Adrenal gland (tissue), 12 donors: ENCODE measurements around the gene FLVCR2. TPM values are rescaled to one million over a fixed set of nuclear protein-coding genes. Genes with fewer than 3 reads are reported as not detected.
A peak's percentile ranks its signal among the peaks of the same experiment; 100 is the strongest.

Experiments used
- DNase-seq, 7 donors: peaks; one replicate each; pipeline ENCODE4 v3.0.0-alpha.2; 2019 to 2020
- H3K27ac ChIP-seq, 5 donors: fragments of 200-600 bp; sonication (generic) in 4 of 5; 1 replicate in 3 of 5; 2 replicates in 2 of 5; pipeline versions ENCODE4 v1.5.1 to v1.8.0; 2016 to 2020; ENCODE audit warnings: mild to moderate bottlenecking in 1 of 5
- H3K27me3 ChIP-seq: fragments of 200-600 bp; 2 replicates; pipeline ENCODE4 v1.8.0; 2021
- H3K36me3 ChIP-seq, 2 donors: fragments of 200-600 bp; replicated peaks in 1 of 2; 1 replicate in 1 of 2; 2 replicates in 1 of 2; pipeline versions ENCODE4 v1.5.1 to v1.8.0; 2018 to 2022
- H3K4me1 ChIP-seq, 2 donors: fragments of 200-600 bp; replicated peaks in 1 of 2; 1 replicate in 1 of 2; 2 replicates in 1 of 2; pipeline versions ENCODE4 v1.5.1 to v1.8.0; 2018 to 2021
- H3K4me3 ChIP-seq, 4 donors: fragments of 200-600 bp; sonication (generic) in 3 of 4; one replicate each; pipeline ENCODE4 v1.5.1; 2016 to 2018
- H3K9me3 ChIP-seq, 3 donors: fragments of 200-600 bp; sonication (generic) in 1 of 3; replicated peaks in 1 of 3; 1 replicate in 2 of 3; 2 replicates in 1 of 3; pipeline versions ENCODE4 v1.5.1 to v1.8.0; 2016 to 2021
- POLR2A ChIP-seq, 2 donors: fragments of 450-650 bp; IDR thresholded peaks; one replicate each; pipeline ENCODE4 v1.6.1; 2017; ENCODE audit warnings: antibody characterized with exemption in 2 of 2, mild to moderate bottlenecking in 2 of 2, moderate library complexity in 1 of 2
- WGBS, 4 donors: extraction: QIAGEN DNeasy Blood & Tissue Kit in 2 of 4; methylation state at CpG; one replicate each; pipeline versions ENCODE4 v1.1.5 to v1.1.7; 2013 to 2017; 5-methylcytosine and 5-hydroxymethylcytosine counted together
- intact Hi-C, 2 donors: fragments of 100-400 bp; cut with DNase I; formaldehyde crosslinking; loops; one replicate each; pipeline versions ENCODE4 v1.14.1 to v1.15.0; 2022 to 2023
- polyA plus RNA-seq, 3 donors: library from polyadenylated mRNA; stranded (reverse); fragments of 200-250 nt in 2 of 3; fragments of 350-450 nt in 1 of 3; fragmentation: Illumina TruSeq in 1 of 3; extraction: RNeasy Lipid Tissue Mini Kit (QIAGEN cat#74804) in 1 of 3; gene quantifications; one replicate each; pipeline ENCODE4 v1.2.3, GENCODE V29; 2013 to 2014
- total RNA-seq, 9 donors: library from RNA; depleted of rRNA in 4 of 9; stranded (reverse); fragments of >200 nt in 4 of 9; fragments of 120-200 nt in 1 of 9; fragmentation: NEBNext Ultra II Directional in 1 of 9; extraction: Animal tissue kit (Norgen Biotek cat#: 25700) in 1 of 9; gene quantifications; one replicate each; pipeline versions ENCODE4 v1.1.0 to v1.2.4, GENCODE V29; 2013 to 2023
- TF ChIP-seq, protein P1 (sequence below), 6 experiments: fragments of 450-650 bp in 4 of 6; fragments of 200-600 bp in 2 of 6; sonication (generic) in 1 of 6; IDR thresholded peaks; 1 replicate in 5 of 6; 2 replicates in 1 of 6; pipeline versions ENCODE4 v1.5.1 to v1.8.0; 2016 to 2021; ENCODE audit warnings: antibody characterized with exemption in 6 of 6, mild to moderate bottlenecking in 2 of 6, moderate library complexity in 1 of 6
- donor health status: healthy with polysubstance abuse.
- donor health status: Bipolar disorder and iron deficiency.
- donor health status: DM: yes; HTN: yes; CAD: no.
- donor health status: DM: no; HTN: no; CAD: no.
- donor health status: DM: no; HTN: no; CAD: no.
- donor health status: DM: yes; HTN: yes; CAD: no.

Gene FLVCR2
- total and polyA plus RNA-seq, 12 donors = 8.8 to 428 (median 25.4) TPM

DNA sequence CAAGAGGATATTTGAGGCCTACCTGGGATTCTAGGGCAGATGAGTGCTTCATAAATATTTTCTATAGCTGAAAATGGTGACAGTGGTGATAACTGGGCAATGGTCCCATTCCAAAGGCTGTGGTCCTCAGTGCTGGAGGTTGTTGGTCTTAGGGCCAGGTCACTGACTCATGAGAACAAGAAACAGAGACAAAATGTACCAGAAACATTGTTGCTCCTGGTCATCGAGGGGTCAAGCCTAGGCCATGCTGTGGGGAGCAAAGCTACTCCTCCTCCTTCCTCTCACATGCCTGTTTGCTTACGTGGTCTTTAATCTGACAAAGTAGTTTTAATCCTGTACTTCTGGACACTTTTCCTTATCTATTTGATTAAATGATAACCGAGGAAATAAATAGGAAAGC, 48.4 kb downstream of the FLVCR2 start:
- H3K4me3 ChIP-seq = no peak overlapping the region
- peaks cover 0 to 4% of the 10 kb centered on the region in 2 donors for H3K4me1 ChIP-seq
- peak overlapping the region in 3 of 5 donors; percentile 18 to 85 (median 52) for H3K27ac ChIP-seq
- no peaks in the 10 kb centered on the region for H3K27me3 ChIP-seq
- DNase-seq = peak in 6 of 7 donors; percentile 32 to 75 (median 46)
- no peaks in the 10 kb centered on the region for H3K9me3 ChIP-seq
- H3K36me3 ChIP-seq = no peaks in the 10 kb centered on the region
- WGBS, 4 donors = 54 to 69% (median 65%) methylated on average over 3 of the region's 3 CpGs
- TF ChIP-seq, protein P1, sequence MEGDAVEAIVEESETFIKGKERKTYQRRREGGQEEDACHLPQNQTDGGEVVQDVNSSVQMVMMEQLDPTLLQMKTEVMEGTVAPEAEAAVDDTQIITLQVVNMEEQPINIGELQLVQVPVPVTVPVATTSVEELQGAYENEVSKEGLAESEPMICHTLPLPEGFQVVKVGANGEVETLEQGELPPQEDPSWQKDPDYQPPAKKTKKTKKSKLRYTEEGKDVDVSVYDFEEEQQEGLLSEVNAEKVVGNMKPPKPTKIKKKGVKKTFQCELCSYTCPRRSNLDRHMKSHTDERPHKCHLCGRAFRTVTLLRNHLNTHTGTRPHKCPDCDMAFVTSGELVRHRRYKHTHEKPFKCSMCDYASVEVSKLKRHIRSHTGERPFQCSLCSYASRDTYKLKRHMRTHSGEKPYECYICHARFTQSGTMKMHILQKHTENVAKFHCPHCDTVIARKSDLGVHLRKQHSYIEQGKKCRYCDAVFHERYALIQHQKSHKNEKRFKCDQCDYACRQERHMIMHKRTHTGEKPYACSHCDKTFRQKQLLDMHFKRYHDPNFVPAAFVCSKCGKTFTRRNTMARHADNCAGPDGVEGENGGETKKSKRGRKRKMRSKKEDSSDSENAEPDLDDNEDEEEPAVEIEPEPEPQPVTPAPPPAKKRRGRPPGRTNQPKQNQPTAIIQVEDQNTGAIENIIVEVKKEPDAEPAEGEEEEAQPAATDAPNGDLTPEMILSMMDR (IDR thresholded peaks at IDR 0.05) = no peak
- TF ChIP-seq POLR2A (IDR thresholded peaks at IDR 0.05) = no peak
- intact Hi-C loops = no loop called here

DNA sequence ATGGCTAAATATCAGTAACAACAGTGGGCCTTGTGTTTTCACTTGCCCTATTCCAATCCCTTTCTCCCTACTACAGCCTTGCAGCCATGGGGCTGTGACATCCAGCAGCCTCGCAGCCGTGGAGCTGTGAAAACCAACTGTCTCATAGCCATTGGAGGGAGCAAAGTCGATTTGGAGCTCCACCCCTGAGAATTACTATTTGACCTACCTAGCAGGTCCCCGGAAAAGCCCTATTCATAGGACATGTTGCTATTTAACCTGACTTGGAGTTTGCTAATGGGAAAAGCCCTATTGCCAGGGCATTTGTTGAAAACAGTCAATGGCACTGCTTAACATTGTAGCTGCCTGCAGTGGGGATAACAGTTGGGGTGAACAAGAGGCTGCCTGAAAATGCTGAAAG, 49.0 kb downstream of the FLVCR2 start:
- no peak overlapping the region for H3K4me3 ChIP-seq
- peak overlapping the region in 3 of 5 donors; percentile 27 to 85 (median 52) for H3K27ac ChIP-seq
- no peak for DNase-seq
- no peaks in the 10 kb centered on the region for H3K27me3 ChIP-seq
- no peaks in the 10 kb centered on the region for H3K36me3 ChIP-seq
- peaks cover 0 to 4% of the 10 kb centered on the region in 2 donors for H3K4me1 ChIP-seq
- WGBS, 4 donors = 73 to 90% (median 83%) methylated on average over 4 of the region's 4 CpGs
- TF ChIP-seq, protein P1 (IDR thresholded peaks at IDR 0.05) = no peak
- TF ChIP-seq POLR2A (IDR thresholded peaks at IDR 0.05) = no peak
- intact Hi-C loops = no loop called here
- H3K9me3 ChIP-seq = no peaks in the 10 kb centered on the region

DNA sequence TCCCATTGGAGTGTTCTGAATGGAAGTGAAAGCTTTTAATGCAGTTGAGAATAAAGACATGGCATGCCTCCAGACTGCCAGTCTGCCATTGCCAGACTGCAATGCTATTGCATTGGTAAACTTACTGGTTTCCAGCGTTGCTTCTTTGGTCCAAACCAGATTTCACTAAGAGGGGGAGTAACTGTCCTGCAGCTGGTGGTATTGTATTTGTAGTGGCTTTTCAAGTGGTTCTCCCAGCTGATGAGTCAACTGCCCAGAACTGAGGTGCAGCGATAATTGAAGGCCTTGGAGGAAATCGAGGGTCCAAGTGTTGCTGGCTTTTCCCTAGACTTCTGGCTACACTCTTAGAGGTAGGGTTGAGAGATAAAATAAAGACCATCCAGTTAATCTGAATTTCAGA, 50.4 kb downstream of the FLVCR2 start:
- intact Hi-C loops = no loop called here
- Histone ChIP-seq H3K27me3 (no peaks in the 10 kb centered on the region), H3K4me1 (peaks cover 0 to 4% of the 10 kb centered on the region in 2 donors), H3K27ac (peak overlapping the region in 1 of 5 donors; percentile 85), H3K9me3 (no peaks in the 10 kb centered on the region), H3K4me3 (no peak overlapping the region), H3K36me3 (no peaks in the 10 kb centered on the region)
- TF ChIP-seq POLR2A (IDR thresholded peaks at IDR 0.05) = no peak
- TF ChIP-seq, protein P1 (IDR thresholded peaks at IDR 0.05) = no peak
- WGBS, 4 donors = 65 to 79% (median 75%) methylated on average over 3 of the region's 3 CpGs
- DNase-seq = no peak

- TF ChIP-seq, protein P1 (IDR thresholded peaks at IDR 0.05) = no peak
- no peak for TF ChIP-seq POLR2A (IDR thresholded peaks at IDR 0.05)
- 80 to 97% (median 88%) methylated on average over 3 to 6 of the region's 6 CpGs for WGBS, 4 donors
- no peaks in the 10 kb centered on the region for H3K27me3 ChIP-seq
- H3K4me3 ChIP-seq = no peak overlapping the region
- H3K27ac ChIP-seq = peak overlapping the region in 1 of 5 donors; percentile 68
- H3K36me3 ChIP-seq = no peaks in the 10 kb centered on the region
- DNase-seq = no peak
- intact Hi-C loops = loop anchor here in 1 of 2 donors (10.0 kb wide), 1 partner anchor 46 kb away; no protein-coding TSS in a partner anchor
- H3K9me3 ChIP-seq = no peaks in the 10 kb centered on the region
- H3K4me1 ChIP-seq = peaks cover 0 to 3% of the 10 kb centered on the region in 2 donors
These were observed 52.5 kb downstream of the FLVCR2 start for GRCh38 chr14:75630695-75631452.
